Right hindlimb (tissue), 1 donor: ENCODE data around the gene IFNA21.
"Not testable (repeated sequence)": the region's sequence is repeated elsewhere in the genome, so short reads cannot be mapped to it uniquely, and the experiment has no call there.

ENCODE experiments used
- DNase-seq: peaks from one replicate; pipeline ENCODE4 v3.0.0-alpha.2; 2018

The IFNA21 gene

GRCh38 chr9:21137020-21137419, 29.4 kb downstream of the IFNA21 start:
- DNase-seq, result no peak

DNA sequence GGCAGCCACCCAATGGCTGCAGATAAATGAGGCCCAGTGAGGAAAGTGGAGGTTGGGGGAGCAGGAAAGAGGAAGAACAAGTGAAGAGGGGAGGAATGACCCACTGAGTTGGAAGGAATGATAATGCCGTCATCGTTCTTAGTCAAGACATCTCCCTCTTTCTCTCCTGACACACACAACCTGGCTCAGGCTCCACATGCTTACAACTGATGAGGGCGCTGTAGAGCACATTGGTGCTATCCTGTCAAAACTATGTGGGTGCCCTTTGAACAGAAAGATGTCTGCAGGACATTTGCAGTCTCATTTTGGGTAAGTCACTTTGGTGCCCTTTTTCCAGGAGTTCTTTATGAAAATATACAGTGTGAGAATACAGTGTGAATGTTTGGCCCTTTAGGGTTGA, 30.7 kb downstream of the IFNA21 start:
- no peak for DNase-seq

DNA sequence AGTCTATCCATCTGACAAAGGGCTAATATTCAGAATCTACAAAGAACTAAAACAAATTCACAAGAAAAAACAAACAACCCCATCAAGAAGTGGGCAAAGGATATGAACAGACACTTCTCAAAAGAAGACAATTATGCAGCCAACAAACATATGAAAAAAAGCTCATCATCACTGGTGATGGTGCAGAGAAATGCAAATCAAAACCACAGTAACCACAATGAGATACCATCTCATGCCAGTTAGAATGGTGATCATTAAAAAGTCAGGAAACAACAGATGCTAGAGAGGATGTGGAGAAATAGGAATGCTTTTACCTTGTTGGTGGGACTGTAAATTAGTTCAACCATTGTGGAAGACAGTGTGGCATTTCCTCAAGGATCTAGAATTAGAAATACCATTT, 38.3 kb downstream of the IFNA21 start:
- not testable (repeated sequence) for DNase-seq

- no peak for DNase-seq
Observed at GRCh38 chr9:21121595-21122251, 44.7 kb downstream of the IFNA21 start.

- DNase-seq, result no peak
Observed at GRCh38 chr9:21121079-21121478, 45.4 kb downstream of the IFNA21 start.

DNA sequence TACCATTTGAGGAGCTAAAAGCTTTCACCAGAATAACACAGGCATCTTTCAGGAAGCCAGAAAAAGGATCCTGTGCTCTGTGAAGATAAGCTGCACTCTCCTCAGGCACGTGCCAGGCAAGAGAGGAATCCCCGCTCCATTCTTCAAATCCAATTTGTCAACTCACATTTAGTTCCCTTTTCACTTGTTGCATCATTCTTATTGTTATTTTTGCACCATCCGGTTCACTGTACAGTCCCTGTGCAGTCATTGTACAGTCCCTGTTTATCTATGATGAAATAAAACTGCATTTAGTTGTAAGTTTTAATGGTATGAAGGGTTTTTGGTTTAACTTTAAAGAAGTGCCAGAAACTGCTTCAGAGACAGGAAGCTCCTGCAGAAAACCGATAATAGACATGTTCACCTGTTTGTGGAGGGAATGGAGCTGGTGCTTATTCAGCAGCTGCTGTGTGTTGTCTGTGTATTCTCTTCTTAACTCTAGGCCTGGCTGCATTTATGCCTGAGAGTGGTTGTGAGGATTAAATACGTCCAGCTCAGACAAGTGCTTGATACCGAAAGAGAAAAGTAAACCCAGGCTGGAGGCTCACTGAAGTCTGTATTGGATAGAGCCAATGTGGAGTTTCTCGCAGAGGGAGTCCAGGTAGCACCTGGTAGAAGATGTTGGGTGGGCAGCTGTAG, 47.2 kb downstream of the IFNA21 start:
- DNase-seq, result no peak
